Activated CD4-positive, alpha-beta T cell treated with anti-CD3 and anti-CD28 coated beads for 4 hours (primary cell): ENCODE results near the gene CXorf51B.
"Not testable (repeated sequence)": the region's sequence is repeated elsewhere in the genome, so short reads cannot be mapped to it uniquely, and the experiment has no call there.

Experiments used
- DNase-seq, 2 donors: peaks; one replicate each; pipeline ENCODE4 v3.0.0-alpha.2; 2020

Gene CXorf51B

GRCh38 chrX:146809471-146809870 is at the start of gene CXorf51B:
Gene CXorf51B (plus strand): TSS chrX:146809771. CDS start chrX:146809792, 21 bp downstream.
- not testable (repeated sequence) for DNase-seq

GRCh38 chrX:146814644-146815043 is 5.1 kb downstream of the CXorf51B start, which contains the start of gene CXorf51A:
Gene CXorf51A (minus strand): TSS chrX:146814744. CDS start chrX:146814723, 21 bp downstream.
- DNase-seq, result not testable (repeated sequence)

GRCh38 chrX:146831994-146832393 is 22.4 kb downstream of the CXorf51B start:
- no peak for DNase-seq

- no peak for DNase-seq
Observed at GRCh38 chrX:146854281-146854680, 44.7 kb downstream of the CXorf51B start.
